Thymus (tissue), 11 donors: Measurements from ENCODE around the gene SLC39A1. TPM values are rescaled to one million over a fixed set of nuclear protein-coding genes. Genes with fewer than 3 reads are reported as not detected.

Experiments
- DNase-seq, 9 donors: peaks; one replicate each; pipeline ENCODE4 v3.0.0-alpha.2; 2013; ENCODE audit warnings: low spot score in 9 of 9, low read depth in 6 of 9, missing footprints in 1 of 9
- H3K27ac ChIP-seq, 2 donors: one replicate each; pipeline ENCODE4 v1.5.1; 2013; ENCODE audit warnings: control low read depth in 1 of 2, low read depth in 1 of 2, low read length in 1 of 2, mild to moderate bottlenecking in 1 of 2, moderate library complexity in 1 of 2
- H3K27me3 ChIP-seq, 2 donors: one replicate each; pipeline ENCODE4 v1.5.1; 2013; ENCODE audit warnings: low read length in 1 of 2; ENCODE audit not compliant: control insufficient read depth in 2 of 2, insufficient read depth in 1 of 2
- H3K36me3 ChIP-seq, 2 donors: one replicate each; pipeline ENCODE4 v1.5.1; 2013; ENCODE audit warnings: low read length in 1 of 2, mild to moderate bottlenecking in 1 of 2, moderate library complexity in 1 of 2; ENCODE audit not compliant: control insufficient read depth in 2 of 2, insufficient read depth in 2 of 2
- H3K4me1 ChIP-seq, 2 donors: one replicate each; pipeline ENCODE4 v1.5.1; 2013; ENCODE audit warnings: low read length in 2 of 2; ENCODE audit not compliant: control insufficient read depth in 2 of 2, insufficient read depth in 2 of 2
- H3K4me3 ChIP-seq, 2 donors: one replicate each; pipeline ENCODE4 v1.5.1; 2013; ENCODE audit warnings: low read length in 2 of 2, control low read depth in 1 of 2, mild to moderate bottlenecking in 1 of 2
- H3K9me3 ChIP-seq, 2 donors: one replicate each; pipeline ENCODE4 v1.5.1; 2013; ENCODE audit warnings: low read length in 1 of 2, mild to moderate bottlenecking in 1 of 2; ENCODE audit not compliant: control insufficient read depth in 2 of 2, insufficient read depth in 1 of 2
- WGBS: extraction: QIAGEN DNeasy Blood & Tissue Kit; methylation state at CpG from one replicate; pipeline ENCODE4 v1.1.7; 2013; 5-methylcytosine and 5-hydroxymethylcytosine counted together
- polyA plus RNA-seq: library from polyadenylated mRNA; stranded (reverse); fragments of 200-250 nt; gene quantifications from one replicate; pipeline ENCODE4 v1.2.3, GENCODE V29; 2013
- total RNA-seq: library from RNA; stranded (reverse); fragments of 120-200 nt; gene quantifications from one replicate; pipeline ENCODE4 v1.2.4, GENCODE V29; 2013
- donor health status: healthy.

Gene SLC39A1
- total and polyA plus RNA-seq, 2 donors = 33.8 to 44.9 TPM

DNA sequence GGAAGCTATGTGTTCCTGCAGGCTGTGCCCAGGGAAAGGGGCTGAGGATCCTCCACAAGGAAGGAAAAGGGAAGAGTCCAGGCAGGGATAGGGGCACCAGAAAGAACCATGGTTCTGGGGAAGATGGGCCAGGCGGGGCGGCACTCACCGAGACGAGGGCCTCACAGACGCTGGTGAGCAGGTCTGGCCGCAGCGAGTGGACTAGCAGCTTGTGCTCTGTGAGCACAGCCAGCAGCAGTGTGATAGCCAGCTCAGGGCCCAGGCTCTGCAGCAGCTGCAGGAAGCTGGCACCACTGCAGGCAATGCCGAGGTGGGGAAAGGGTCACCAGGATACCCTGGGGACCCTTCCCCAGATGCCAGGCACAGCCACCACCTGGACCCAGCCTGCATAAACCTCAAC lies 22.6 kb downstream of the SLC39A1 start:
- Histone ChIP-seq H3K36me3 (peaks cover 63 to 76% of the 10 kb centered on the region in 2 donors), H3K4me3 (no peak overlapping the region), H3K27me3 (no peaks in the 10 kb centered on the region), H3K9me3 (no peaks in the 10 kb centered on the region), H3K27ac (no peak overlapping the region), H3K4me1 (peaks cover 11 to 19% of the 10 kb centered on the region in 2 donors)
- DNase-seq = no peak
- over 99% methylated on average over 8 of the region's 8 CpGs for WGBS

DNA sequence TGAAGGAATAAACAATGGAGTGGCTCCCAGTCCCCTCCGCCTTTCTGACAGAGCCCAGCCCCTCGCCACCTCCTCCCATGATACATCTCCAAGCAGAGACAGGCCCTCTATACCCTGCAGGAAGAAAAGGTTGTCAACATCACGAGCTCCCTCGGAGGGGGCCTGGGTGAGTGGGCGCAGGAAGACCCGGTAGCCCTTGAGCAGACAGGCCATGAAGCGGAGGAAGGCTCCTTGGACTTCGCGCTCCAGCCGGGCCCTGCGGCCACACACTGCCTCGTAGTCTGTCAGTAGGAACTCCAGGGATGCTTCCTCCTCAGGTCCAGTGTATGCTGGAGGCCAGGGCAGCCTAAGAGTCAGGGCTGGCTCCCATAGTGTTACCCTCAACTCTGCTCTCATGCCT lies 23.9 kb downstream of the SLC39A1 start:
- DNase-seq = no peak
- Histone ChIP-seq H3K27me3 (no peaks in the 10 kb centered on the region), H3K36me3 (peaks cover 73 to 86% of the 10 kb centered on the region in 2 donors), H3K27ac (no peak overlapping the region), H3K9me3 (no peaks in the 10 kb centered on the region), H3K4me3 (no peak overlapping the region), H3K4me1 (peaks cover 5 to 8% of the 10 kb centered on the region in 2 donors)
- 99% methylated on average over 12 of the region's 12 CpGs for WGBS

DNA sequence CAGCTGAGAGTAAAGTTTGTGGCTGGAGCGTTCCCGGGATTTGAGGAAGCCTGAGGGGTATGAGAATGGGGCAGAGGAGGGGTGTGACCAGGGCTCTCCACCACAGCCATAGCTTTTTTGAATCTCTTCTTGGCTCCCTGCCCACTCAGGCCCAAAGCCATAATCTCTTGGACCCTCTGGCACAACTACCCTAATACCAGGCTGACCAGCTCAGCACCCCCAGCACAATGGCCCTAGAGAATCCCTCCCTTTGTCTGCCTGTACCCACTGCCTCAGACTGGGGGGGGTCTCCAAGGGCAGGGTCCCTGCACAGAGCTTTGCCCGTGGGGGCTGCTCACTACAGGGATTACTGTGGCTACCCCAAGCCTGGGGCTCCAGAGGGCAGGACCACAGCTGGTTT lies 24.3 kb downstream of the SLC39A1 start:
- Histone ChIP-seq H3K27ac (no peak overlapping the region), H3K9me3 (no peaks in the 10 kb centered on the region), H3K27me3 (no peaks in the 10 kb centered on the region), H3K4me1 (peaks cover under 1 to 4% of the 10 kb centered on the region in 2 donors), H3K36me3 (peaks cover 77 to 87% of the 10 kb centered on the region in 2 donors), H3K4me3 (no peak overlapping the region)
- over 99% methylated on average over 3 of the region's 3 CpGs for WGBS
- DNase-seq = no peak

DNA sequence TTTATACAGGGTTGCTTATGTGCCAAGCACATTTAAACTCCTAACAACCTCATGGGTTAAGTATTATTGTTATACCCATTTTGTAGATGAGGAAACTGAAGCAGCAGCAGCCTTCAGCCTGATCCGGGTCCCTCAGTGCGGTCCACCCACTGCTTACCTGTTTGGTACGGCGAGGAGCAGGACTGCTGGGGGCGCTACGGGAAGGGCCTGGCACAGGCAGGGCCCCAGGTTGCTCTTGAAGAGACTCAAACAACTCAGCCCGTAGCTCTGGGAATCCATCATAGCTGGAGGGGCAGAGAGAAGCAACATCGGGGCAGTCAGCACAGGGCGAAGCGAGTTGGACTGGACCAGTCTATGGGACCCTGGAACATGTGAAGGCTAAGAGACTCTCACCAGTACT lies 26.0 kb downstream of the SLC39A1 start:
- DNase-seq = no peak
- H3K27ac ChIP-seq = no peak overlapping the region
- H3K36me3 ChIP-seq = peaks cover 83 to 88% of the 10 kb centered on the region in 2 donors
- no peaks in the 10 kb centered on the region for H3K9me3 ChIP-seq
- no peak overlapping the region for H3K4me3 ChIP-seq
- no peaks in the 10 kb centered on the region for H3K27me3 ChIP-seq
- H3K4me1 ChIP-seq = no peaks in the 10 kb centered on the region
- 98% methylated on average over 10 of the region's 10 CpGs for WGBS

DNA sequence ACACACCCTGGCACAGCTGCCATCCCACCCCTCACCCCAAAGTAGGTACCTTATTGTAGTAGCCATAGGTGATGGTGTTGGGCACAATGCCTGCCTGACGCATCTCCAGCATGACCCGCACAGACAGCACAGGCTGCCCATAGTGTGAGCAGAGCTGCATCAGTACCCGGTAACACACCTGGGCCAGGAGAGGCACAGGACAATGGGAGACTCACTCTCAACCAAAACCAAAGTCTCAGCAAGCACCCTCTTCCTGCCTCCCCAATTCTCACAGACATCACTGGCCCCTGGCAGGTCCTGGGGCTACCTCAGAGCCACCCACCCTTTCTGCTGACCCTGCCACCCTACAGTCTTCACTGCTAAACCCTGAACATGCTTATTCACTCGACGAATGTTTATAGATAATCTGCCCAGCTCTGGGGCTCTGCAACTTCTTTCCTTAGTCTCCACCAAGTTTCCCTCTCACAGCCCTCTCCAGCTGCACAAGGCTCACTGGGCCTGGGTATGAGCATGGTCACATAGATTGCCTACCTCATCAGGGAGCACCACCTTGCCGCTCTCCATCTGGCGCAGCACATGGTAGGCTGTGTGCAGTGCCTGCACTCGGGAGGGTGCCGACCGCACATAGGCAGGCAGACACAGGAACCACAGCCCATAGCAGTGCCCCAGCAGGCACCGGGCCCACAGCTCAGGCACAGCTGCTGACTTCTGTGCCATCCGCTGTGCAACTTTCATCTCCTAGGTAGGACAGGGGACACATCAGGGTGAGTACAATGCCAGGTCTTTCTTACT lies 27.1 kb downstream of the SLC39A1 start:
- H3K9me3 ChIP-seq = no peaks in the 10 kb centered on the region
- H3K36me3 ChIP-seq = peaks cover 79 to 84% of the 10 kb centered on the region in 2 donors
- DNase-seq = no peak
- no peak overlapping the region for H3K4me3 ChIP-seq
- WGBS = 98% methylated on average over 12 of the region's 12 CpGs
- no peak overlapping the region for H3K27ac ChIP-seq
- no peaks in the 10 kb centered on the region for H3K27me3 ChIP-seq
- H3K4me1 ChIP-seq = no peaks in the 10 kb centered on the region

DNA sequence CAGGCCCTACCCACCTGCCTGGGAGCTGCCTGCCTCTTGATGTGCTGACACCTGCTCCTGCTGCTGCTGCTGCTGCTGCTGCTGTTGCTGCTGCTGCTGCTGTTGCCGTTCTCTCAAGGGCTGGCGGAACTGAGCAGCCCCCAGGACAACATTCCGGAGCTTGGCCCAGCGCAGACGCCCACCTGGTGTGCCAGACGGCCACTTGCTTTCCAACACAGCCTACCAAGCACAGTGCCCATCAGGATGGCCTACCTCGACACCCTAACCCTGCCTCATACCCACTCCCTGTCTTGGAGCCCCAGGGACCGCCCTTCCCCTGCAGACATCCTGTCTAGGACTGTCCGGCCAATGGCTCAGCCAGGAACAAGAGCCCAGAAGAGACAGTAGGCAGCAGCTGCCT lies 28.6 kb downstream of the SLC39A1 start:
- Histone ChIP-seq H3K9me3 (no peaks in the 10 kb centered on the region), H3K27ac (no peak overlapping the region), H3K4me3 (no peak overlapping the region), H3K4me1 (no peaks in the 10 kb centered on the region), H3K27me3 (no peaks in the 10 kb centered on the region), H3K36me3 (peaks cover 74 to 84% of the 10 kb centered on the region in 2 donors)
- DNase-seq = no peak
- WGBS = 99% methylated on average over 9 of the region's 9 CpGs

DNA sequence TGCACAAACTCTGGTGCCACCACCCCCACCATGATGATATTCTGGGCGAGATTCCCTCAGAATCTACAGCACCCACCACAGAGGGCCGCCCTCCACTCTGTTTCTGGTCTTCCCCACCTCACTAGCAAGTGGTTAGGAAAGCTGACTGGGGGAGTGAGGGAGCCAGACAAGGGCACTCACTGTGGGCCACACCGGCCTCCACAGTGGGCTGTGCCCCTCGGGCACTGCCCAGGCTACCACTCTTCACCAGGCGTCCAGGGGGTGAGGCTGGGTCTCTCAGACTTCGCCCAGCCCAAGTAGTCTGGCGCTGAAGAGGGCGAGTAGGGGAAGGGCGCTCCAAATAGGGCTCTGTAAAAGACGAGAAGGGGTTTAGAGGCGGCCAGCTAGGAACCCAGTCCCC lies 29.4 kb downstream of the SLC39A1 start:
- H3K4me3 ChIP-seq = no peak overlapping the region
- H3K27me3 ChIP-seq = no peaks in the 10 kb centered on the region
- no peaks in the 10 kb centered on the region for H3K4me1 ChIP-seq
- no peak overlapping the region for H3K27ac ChIP-seq
- no peaks in the 10 kb centered on the region for H3K9me3 ChIP-seq
- DNase-seq = no peak
- peaks cover 74 to 84% of the 10 kb centered on the region in 2 donors for H3K36me3 ChIP-seq
- WGBS = 98% methylated on average over 11 of the region's 11 CpGs

DNA sequence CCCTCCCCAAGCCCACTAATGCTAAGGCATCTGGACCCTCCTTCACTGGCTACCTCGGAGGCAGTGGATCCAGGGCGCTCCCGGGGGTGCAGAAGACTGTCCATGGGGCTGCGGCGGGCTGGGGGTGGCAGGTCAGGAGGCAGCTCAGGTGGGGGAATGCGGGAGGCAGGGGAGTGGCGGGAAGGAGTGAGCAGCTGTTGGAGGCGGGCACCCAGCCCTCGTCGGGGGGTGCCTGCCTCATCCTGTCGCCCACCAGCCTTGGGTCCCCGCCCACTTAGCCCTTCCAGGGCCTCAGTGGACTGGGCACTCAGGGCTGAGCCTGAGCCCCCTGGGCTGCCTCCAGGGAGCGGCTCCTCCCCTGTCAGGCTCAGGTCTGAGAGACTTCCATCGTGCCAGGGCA lies 29.9 kb downstream of the SLC39A1 start:
- no peaks in the 10 kb centered on the region for H3K27me3 ChIP-seq
- WGBS = 97% methylated on average over 14 of the region's 14 CpGs
- no peaks in the 10 kb centered on the region for H3K9me3 ChIP-seq
- H3K36me3 ChIP-seq = peaks cover 74 to 82% of the 10 kb centered on the region in 2 donors
- no peaks in the 10 kb centered on the region for H3K4me1 ChIP-seq
- H3K4me3 ChIP-seq = no peak overlapping the region
- DNase-seq = no peak
- H3K27ac ChIP-seq = no peak overlapping the region

DNA sequence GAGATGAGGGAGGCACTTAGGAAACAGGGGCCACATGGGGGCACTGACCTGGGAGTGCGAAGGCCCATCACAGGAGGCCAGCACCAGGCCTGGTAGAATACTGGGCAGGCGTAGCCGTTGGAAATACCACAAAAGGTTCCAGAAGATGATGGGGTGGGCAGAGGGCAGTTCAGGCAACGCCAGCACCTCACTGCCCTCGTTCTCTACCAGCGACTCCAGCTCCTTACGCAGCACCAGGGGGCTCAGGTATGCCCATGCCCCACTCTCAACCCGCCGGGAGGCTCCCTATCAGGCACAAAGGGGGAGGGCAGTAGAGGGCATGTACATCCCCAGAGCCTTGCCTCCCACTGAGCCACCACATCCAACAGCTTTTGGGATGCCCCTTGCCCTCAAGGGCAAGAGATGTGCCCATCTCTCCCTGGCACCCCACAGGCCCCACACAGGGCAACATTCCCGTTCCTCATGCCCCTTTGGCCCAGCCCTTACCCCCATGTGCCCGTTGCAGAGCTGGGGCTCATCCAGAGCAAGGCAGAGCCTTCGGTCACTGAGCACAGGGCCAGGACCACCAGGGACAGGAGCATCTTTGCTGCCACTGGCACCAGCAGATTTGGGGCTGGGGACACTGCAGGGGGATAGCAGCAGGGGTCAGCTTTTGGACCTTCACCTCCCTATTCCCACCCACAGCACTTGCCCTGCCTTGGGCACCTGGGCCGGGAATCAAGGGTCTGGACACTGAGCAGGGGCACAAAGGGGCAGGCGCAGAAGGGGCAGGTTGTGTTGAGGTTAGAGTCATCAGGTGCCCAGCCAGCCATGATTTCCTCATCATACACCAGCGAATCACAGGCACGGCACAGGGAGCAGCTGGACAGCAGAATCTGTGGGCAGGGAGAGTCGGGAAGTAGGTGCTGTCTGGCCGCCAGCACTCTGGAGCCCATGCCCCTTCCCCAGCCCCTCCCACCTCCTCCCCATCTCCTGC lies 30.9 kb downstream of the SLC39A1 start:
- Histone ChIP-seq H3K4me1 (no peaks in the 10 kb centered on the region), H3K4me3 (no peak overlapping the region), H3K9me3 (no peaks in the 10 kb centered on the region), H3K36me3 (peaks cover 68 to 80% of the 10 kb centered on the region in 2 donors), H3K27ac (no peak overlapping the region), H3K27me3 (no peaks in the 10 kb centered on the region)
- over 99% methylated on average over 18 of the region's 18 CpGs for whole genome bisulfite sequencing
- no peak for DNase-seq
